Measurements from ENCODE around the gene KLHL41. TPM values are rescaled to one million over a fixed set of nuclear protein-coding genes. Genes with fewer than 3 reads are reported as not detected.

KLHL41 gene
- total and polyA plus RNA-seq, 12 donors, result 0.18 to 3.1 (median 0.55) TPM

DNA sequence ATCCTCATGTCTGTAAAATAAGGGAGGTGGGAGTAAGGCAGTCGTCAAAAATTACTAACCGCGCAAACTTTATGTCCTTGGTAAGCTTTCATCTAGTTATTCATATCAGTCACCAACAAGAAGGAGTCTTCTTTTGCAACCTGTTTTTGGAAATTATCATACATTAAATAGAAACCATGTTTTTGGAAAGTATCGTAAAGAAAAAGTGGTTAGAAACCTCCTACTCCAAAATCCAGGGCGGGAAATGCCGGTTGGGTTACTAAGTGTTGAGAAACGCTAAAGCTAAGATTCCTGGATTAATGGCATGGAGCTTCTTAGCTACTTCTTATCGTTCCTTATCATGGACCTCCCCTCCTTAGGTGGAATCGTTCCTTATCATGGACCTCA lies 29.4 kb upstream of the KLHL41 start:
- no peak for DNase-seq
- intact Hi-C loops (cut with DNase I), result no loop called here
- Histone ChIP-seq H3K4me1 (replicated peaks in 1 of 2) (peaks cover 12 to 14% of the 10 kb centered on the region in 2 donors), H3K36me3 (replicated peaks in 1 of 2) (no peaks in the 10 kb centered on the region), H3K4me3 (peak overlapping the region; percentile 44 to 90 (median 71)), H3K27me3 (no peaks in the 10 kb centered on the region), H3K9me3 (replicated peaks in 1 of 3) (no peaks in the 10 kb centered on the region), H3K27ac (peak overlapping the region in 4 of 5 donors; percentile 36 to 81 (median 75))
- WGBS, 4 donors, result 36 to 39% (median 38%) methylated on average over 9 of the region's 9 CpGs
- TF ChIP-seq POLR2A (IDR thresholded peaks at IDR 0.05), result no peak
- TF ChIP-seq, protein P1, sequence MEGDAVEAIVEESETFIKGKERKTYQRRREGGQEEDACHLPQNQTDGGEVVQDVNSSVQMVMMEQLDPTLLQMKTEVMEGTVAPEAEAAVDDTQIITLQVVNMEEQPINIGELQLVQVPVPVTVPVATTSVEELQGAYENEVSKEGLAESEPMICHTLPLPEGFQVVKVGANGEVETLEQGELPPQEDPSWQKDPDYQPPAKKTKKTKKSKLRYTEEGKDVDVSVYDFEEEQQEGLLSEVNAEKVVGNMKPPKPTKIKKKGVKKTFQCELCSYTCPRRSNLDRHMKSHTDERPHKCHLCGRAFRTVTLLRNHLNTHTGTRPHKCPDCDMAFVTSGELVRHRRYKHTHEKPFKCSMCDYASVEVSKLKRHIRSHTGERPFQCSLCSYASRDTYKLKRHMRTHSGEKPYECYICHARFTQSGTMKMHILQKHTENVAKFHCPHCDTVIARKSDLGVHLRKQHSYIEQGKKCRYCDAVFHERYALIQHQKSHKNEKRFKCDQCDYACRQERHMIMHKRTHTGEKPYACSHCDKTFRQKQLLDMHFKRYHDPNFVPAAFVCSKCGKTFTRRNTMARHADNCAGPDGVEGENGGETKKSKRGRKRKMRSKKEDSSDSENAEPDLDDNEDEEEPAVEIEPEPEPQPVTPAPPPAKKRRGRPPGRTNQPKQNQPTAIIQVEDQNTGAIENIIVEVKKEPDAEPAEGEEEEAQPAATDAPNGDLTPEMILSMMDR (IDR thresholded peaks at IDR 0.05), result no peak

DNA sequence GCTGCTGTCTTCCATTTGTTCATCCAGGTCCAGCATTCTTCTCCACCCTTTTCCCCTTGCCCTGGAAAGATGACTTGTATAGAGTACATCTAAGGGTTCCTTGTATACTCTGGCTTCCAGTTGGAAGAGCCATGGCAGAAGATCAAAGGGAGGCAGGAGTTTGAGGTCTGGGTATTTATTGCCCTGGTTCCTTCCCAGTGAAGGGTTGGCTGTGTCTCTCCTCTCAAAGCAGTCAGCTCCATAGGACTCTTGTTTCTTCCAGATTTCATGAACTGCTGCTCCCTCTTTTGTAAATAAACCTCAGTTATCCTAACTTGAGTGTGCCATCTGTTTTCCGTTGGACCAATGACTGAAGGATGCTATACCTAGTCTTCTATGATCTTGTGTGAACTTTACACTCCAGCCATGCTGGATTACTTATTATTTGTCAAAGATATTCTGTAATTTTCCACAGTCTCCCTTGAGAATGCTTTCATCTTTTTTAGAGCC lies 23.8 kb upstream of the KLHL41 start:
- H3K4me3 ChIP-seq, result no peak overlapping the region
- no peaks in the 10 kb centered on the region for H3K27me3 ChIP-seq
- H3K36me3 ChIP-seq (replicated peaks in 1 of 2), result no peaks in the 10 kb centered on the region
- WGBS, 4 donors, result 91 to 100% (median 95%) methylated on average over 1 of the region's 1 CpG
- no peak for DNase-seq
- intact Hi-C loops (cut with DNase I), result no loop called here
- TF ChIP-seq POLR2A (IDR thresholded peaks at IDR 0.05), result no peak
- TF ChIP-seq, protein P1 (IDR thresholded peaks at IDR 0.05), result no peak
- H3K9me3 ChIP-seq (replicated peaks in 1 of 3), result no peaks in the 10 kb centered on the region
- H3K4me1 ChIP-seq (replicated peaks in 1 of 2), result no peaks in the 10 kb centered on the region
- H3K27ac ChIP-seq, result no peak overlapping the region

DNA sequence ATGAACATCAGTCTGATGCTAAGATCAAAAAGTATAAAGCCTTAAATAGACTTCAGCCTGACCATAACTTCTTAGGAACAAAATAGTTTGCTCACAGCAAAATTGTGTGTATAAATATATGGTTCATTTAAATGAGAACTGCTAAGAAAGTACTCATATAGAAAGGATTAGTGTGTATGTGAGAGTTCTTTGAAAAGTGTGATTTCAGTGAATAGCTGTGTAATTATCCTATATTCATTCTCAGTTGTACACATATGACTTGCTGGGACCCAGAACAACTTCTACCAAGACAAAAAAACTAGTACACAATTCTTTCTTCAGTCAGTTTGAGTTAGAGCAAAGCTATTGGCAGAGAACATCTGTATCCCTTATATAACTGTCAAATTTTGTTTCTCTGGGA lies 23.0 kb upstream of the KLHL41 start:
- DNase-seq, result no peak
- H3K36me3 ChIP-seq (replicated peaks in 1 of 2), result no peaks in the 10 kb centered on the region

DNA sequence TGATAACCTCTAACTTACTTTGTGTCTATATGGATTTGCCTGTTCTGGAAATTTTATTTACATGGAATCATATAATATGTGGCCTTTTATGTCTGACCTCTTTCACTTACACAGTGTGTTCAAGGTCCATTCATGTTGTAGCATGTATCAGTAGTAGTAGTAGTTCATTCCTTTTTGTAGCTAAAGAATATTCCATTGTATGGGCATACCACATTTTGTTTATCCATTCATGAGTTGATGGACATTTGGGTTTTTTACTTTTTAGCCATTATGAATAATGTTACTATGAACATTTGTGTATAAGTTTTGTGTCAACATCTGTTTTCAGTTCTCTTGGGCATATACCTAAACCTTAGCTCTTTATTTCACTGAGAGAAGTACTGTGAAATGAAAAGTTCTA lies 18.7 kb upstream of the KLHL41 start:
- H3K9me3 ChIP-seq (replicated peaks in 1 of 3), result no peaks in the 10 kb centered on the region
- H3K4me1 ChIP-seq (replicated peaks in 1 of 2), result no peaks in the 10 kb centered on the region
- H3K27me3 ChIP-seq, result no peaks in the 10 kb centered on the region
- H3K36me3 ChIP-seq (replicated peaks in 1 of 2), result no peaks in the 10 kb centered on the region
- intact Hi-C loops (cut with DNase I), result no loop called here
- no peak overlapping the region for H3K4me3 ChIP-seq
- no peak for TF ChIP-seq POLR2A (IDR thresholded peaks at IDR 0.05)
- DNase-seq, result no peak
- H3K27ac ChIP-seq, result no peak overlapping the region

More for the DNA sequence above, 23.0 kb upstream of the KLHL41 start:
- Histone ChIP-seq H3K9me3 (replicated peaks in 1 of 3) (no peaks in the 10 kb centered on the region), H3K4me3 (no peak overlapping the region), H3K27me3 (no peaks in the 10 kb centered on the region), H3K4me1 (replicated peaks in 1 of 2) (no peaks in the 10 kb centered on the region), H3K27ac (no peak overlapping the region)
- intact Hi-C loops (cut with DNase I), result no loop called here
- TF ChIP-seq POLR2A (IDR thresholded peaks at IDR 0.05), result no peak
- TF ChIP-seq, protein P1 (IDR thresholded peaks at IDR 0.05), result no peak

DNA sequence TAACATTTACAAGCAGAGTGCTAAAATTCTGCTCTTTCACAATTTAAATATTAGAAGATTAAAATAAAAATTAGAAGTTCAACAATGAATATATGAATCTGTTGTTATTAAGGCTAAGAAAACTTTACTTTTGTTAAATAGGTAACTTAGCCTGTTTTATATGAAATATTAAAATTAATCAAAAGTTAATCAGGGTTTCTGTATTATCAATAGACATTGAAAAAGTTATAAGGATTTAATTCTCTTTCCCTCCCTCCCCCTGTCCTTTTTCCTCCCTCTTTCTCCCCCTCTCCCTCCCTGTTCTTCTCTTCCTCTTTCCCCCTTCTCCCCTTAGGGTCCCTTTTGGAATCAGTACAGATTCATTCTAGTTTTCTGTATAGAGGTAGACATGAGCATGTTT lies 18.1 kb upstream of the KLHL41 start:
- H3K36me3 ChIP-seq (replicated peaks in 1 of 2), result no peaks in the 10 kb centered on the region
- TF ChIP-seq, protein P1 (IDR thresholded peaks at IDR 0.05), result no peak
- TF ChIP-seq POLR2A (IDR thresholded peaks at IDR 0.05), result no peak

More for the DNA sequence above, 18.1 kb upstream of the KLHL41 start:
- intact Hi-C loops (cut with DNase I), result no loop called here
- Histone ChIP-seq H3K4me1 (replicated peaks in 1 of 2) (no peaks in the 10 kb centered on the region), H3K27ac (no peak overlapping the region), H3K4me3 (no peak overlapping the region), H3K27me3 (no peaks in the 10 kb centered on the region), H3K9me3 (replicated peaks in 1 of 3) (no peaks in the 10 kb centered on the region)
- DNase-seq, result no peak

Data from adrenal gland (tissue), 12 donors.